Measurements from ENCODE around the gene MYOZ1. TPM values are rescaled to one million over a fixed set of nuclear protein-coding genes. Genes with fewer than 3 reads are reported as not detected.

The MYOZ1 gene
- total RNA-seq, 1 experiment from 2014 or later = 2.4 TPM

GRCh38 chr10:73585327-73585726, 55.9 kb downstream of the MYOZ1 start:
- H2BK20ac ChIP-seq (ENCODE audit: low read depth, low read length, poor library complexity, severe bottlenecking) = no peak overlapping the region
- H3K4me1 ChIP-seq (ENCODE audit: insufficient read depth, low read length) = no peaks in the 10 kb centered on the region; the same call in 1 of the 2 replicates
- no peak overlapping the region for H3K4ac ChIP-seq (ENCODE audit: low read depth, low read length)
- H3K23ac ChIP-seq (ENCODE audit: insufficient read length, low read depth, low read length) = no peak overlapping the region
- H3K14ac ChIP-seq (ENCODE audit: insufficient read depth, low read length) = no peak overlapping the region
- TF ChIP-seq CTCF (conservative IDR thresholded peaks at IDR 0.05) = no peak
- H3K4me3 Mint-ChIP-seq = no peak overlapping the region
- no peak overlapping the region for H2AK5ac ChIP-seq (ENCODE audit: insufficient read length, low read length)
- no CpG with 5 or more reads among the region's 3 CpGs for WGBS (ENCODE audit: extremely low coverage, insufficient read length, low lambda C conversion rate)
- no peak overlapping the region for H2AFZ ChIP-seq (ENCODE audit: low read length)
- peaks cover 6% of the 10 kb centered on the region; the same call in 1 of the 2 replicates for H3K79me2 ChIP-seq (ENCODE audit: insufficient read depth, low read length)
- H3K9ac ChIP-seq (ENCODE audit: extremely low read depth, insufficient read length, low read length) = no peak overlapping the region
- no peak overlapping the region for H2BK120ac ChIP-seq (ENCODE audit: low read depth, low read length, poor library complexity, severe bottlenecking)
- H2BK15ac ChIP-seq (ENCODE audit: low read depth, low read length) = no peak overlapping the region
- H4K8ac ChIP-seq (replicated peaks; ENCODE audit: insufficient read length, low read depth, low read length) = no peak overlapping the region
- no peaks in the 10 kb centered on the region for H3K23me2 ChIP-seq (ENCODE audit: insufficient read length, low read depth, low read length, poor library complexity, severe bottlenecking)
- no peaks in the 10 kb centered on the region for H3K9me3 ChIP-seq (ENCODE audit: control insufficient read depth, low read depth, low read length)
- no peaks in the 10 kb centered on the region for H3K27me3 Mint-ChIP-seq (ENCODE audit: low read depth)
- H4K5ac ChIP-seq (ENCODE audit: insufficient read length, low read depth, low read length) = no peak overlapping the region
- peaks cover 8% of the 10 kb centered on the region for H3K79me1 ChIP-seq (ENCODE audit: insufficient read depth, low read depth, low read length, poor library complexity, severe bottlenecking)
- peaks cover 10 to 19% (median 12%) of the 10 kb centered on the region in 3 experiments for H3K36me3 Mint-ChIP-seq (ENCODE audit: insufficient read depth in 1 of 3, low read depth in 3 of 3)
- H3K56ac ChIP-seq (ENCODE audit: insufficient read length, low read depth, low read length) = no peak overlapping the region
- H3K9me3 Mint-ChIP-seq = peaks cover 7 to 8% of the 10 kb centered on the region in 2 experiments
- DNase-seq = no peak
- no peaks in the 10 kb centered on the region for H4K20me1 ChIP-seq (ENCODE audit: control insufficient read depth, insufficient read depth, insufficient read length)
- H2BK5ac ChIP-seq (ENCODE audit: insufficient read length, low read length) = no peak overlapping the region
- no peak overlapping the region for H3T11ph ChIP-seq (ENCODE audit: low read length)
- H3K27ac Mint-ChIP-seq = no peak overlapping the region
- H3K4me1 Mint-ChIP-seq = peaks cover 12 to 16% of the 10 kb centered on the region in 2 experiments
- no peak overlapping the region for H3K27ac ChIP-seq (ENCODE audit: insufficient read length, low read depth, low read length)
- no peaks in the 10 kb centered on the region for H3K27me3 ChIP-seq (ENCODE audit: insufficient read depth, low read length)
- H2BK12ac ChIP-seq (ENCODE audit: insufficient read length, low read depth, low read length) = no peak overlapping the region
- H3K4me2 ChIP-seq (ENCODE audit: insufficient read depth, insufficient read length, low read length) = no peak overlapping the region
- H3K18ac ChIP-seq (ENCODE audit: insufficient read length, low read depth, low read length) = no peak overlapping the region
- H4K91ac ChIP-seq (ENCODE audit: insufficient read length, low read depth, low read length) = no peak overlapping the region
